Testis (tissue), 2 donors: ENCODE measurements around the gene VMP1.
"Not testable (repeated sequence)": the region's sequence is repeated elsewhere in the genome, so short reads cannot be mapped to it uniquely, and the experiment has no call there.

ENCODE experiments used
- POLR2A ChIP-seq: fragments of 450-650 bp; IDR thresholded peaks from one replicate; pipeline ENCODE4 v1.6.1; 2017; ENCODE audit warnings: antibody characterized with exemption, mild to moderate bottlenecking, moderate library complexity
- TF ChIP-seq, protein P1 (sequence below), 3 experiments: fragments of 450-650 bp in 2 of 3; fragments of 200-600 bp in 1 of 3; sonication (generic) in 1 of 3; IDR thresholded peaks; one replicate each; pipeline ENCODE4 v1.5.1; 2016 to 2019; ENCODE audit warnings: antibody characterized with exemption in 3 of 3, mild to moderate bottlenecking in 2 of 3, moderate library complexity in 1 of 3

GRCh38 chr17:59850311-59850710 lies 142.9 kb downstream of the VMP1 start:
- TF ChIP-seq, protein P1, sequence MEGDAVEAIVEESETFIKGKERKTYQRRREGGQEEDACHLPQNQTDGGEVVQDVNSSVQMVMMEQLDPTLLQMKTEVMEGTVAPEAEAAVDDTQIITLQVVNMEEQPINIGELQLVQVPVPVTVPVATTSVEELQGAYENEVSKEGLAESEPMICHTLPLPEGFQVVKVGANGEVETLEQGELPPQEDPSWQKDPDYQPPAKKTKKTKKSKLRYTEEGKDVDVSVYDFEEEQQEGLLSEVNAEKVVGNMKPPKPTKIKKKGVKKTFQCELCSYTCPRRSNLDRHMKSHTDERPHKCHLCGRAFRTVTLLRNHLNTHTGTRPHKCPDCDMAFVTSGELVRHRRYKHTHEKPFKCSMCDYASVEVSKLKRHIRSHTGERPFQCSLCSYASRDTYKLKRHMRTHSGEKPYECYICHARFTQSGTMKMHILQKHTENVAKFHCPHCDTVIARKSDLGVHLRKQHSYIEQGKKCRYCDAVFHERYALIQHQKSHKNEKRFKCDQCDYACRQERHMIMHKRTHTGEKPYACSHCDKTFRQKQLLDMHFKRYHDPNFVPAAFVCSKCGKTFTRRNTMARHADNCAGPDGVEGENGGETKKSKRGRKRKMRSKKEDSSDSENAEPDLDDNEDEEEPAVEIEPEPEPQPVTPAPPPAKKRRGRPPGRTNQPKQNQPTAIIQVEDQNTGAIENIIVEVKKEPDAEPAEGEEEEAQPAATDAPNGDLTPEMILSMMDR (IDR thresholded peaks at IDR 0.05) = not testable (repeated sequence)
- TF ChIP-seq POLR2A = not testable (repeated sequence)
